GM12874 (cell line): ENCODE measurements around the gene CTIF.

Source experiments
- TF ChIP-seq, protein P1 (sequence below): IDR thresholded peaks from 2 replicates; pipeline ENCODE4 v1.5.1; 2011; ENCODE audit warnings: low read depth, mild to moderate bottlenecking, control low read depth, low read length, moderate library complexity; ENCODE audit not compliant: insufficient read depth

Gene CTIF

DNA sequence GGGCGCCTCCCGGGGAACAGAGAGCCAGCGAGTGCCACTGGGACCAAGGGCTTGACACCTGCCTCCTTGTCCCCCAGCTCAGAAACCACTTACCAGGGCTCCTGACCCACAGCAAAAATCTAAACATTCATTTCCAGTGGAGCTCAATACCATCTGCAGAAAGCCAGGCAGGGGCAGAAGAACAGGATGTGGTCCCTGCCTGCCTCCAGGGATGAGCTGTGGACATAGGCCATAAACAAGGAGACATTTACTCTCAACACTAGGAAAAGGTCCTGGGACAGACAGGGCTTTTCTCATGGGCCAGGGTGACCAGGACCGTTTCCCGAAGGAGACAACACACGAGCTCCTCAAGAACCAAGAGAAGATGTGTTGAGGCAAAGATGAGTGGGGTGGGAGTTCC lies 203.0 kb downstream of the CTIF start:
- TF ChIP-seq, protein P1, sequence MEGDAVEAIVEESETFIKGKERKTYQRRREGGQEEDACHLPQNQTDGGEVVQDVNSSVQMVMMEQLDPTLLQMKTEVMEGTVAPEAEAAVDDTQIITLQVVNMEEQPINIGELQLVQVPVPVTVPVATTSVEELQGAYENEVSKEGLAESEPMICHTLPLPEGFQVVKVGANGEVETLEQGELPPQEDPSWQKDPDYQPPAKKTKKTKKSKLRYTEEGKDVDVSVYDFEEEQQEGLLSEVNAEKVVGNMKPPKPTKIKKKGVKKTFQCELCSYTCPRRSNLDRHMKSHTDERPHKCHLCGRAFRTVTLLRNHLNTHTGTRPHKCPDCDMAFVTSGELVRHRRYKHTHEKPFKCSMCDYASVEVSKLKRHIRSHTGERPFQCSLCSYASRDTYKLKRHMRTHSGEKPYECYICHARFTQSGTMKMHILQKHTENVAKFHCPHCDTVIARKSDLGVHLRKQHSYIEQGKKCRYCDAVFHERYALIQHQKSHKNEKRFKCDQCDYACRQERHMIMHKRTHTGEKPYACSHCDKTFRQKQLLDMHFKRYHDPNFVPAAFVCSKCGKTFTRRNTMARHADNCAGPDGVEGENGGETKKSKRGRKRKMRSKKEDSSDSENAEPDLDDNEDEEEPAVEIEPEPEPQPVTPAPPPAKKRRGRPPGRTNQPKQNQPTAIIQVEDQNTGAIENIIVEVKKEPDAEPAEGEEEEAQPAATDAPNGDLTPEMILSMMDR: no peak

DNA sequence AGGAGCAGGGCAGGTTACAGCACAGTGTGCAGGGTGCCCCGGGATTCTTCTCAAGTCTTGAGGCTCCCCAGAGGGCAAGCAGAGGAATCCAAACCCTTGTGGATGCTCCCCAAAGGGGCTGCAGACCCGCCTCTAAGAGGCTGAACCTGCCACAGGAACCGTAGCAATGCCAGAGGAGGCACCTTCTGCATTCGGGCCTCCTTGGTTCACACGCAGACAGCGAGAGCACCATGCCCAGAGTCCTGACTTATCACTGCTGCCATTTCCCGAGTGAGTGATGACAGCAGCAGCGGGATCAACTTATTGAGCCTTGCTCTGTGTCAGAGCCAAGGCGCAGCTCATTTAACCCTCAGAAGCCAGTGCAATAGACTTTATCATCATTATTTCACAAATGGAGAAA lies 203.5 kb downstream of the CTIF start:
- TF ChIP-seq, protein P1: no peak

DNA sequence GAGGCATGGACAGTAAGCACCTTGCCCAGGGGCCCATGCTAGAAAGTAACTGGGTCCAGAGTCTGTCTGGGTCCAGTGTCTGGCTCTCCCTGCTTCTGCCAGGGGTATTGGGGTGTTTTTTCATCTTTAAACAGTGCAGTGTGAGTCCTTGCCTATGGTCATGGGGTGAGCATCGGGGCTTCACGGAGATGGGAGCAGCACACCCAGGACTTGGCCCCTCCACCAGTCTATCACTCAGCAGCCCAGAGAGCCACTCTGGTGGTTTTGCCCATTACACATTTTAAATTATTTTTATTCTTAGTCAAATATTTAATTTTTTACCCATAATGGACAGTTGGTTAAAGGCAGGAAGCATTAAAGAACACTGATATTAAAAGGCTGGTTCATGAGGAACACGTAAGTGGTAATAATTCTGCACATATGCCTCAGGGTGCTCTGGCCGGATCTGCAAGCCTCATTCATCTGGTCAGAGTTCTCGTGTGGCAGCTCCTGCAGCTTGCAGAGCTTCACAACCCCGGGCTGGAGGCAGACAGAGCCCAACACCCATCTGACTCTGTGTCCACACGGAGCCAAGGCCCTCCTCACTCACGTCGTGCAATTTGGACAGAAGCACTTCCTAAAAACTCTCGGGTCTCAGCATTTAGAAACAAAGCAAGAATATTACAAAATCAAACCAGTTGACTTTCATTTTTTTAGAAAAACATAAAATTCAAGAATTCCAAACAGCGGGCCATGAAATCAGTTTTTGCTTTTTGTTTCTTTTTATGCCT lies 204.1 kb downstream of the CTIF start:
- TF ChIP-seq, protein P1: no peak

DNA sequence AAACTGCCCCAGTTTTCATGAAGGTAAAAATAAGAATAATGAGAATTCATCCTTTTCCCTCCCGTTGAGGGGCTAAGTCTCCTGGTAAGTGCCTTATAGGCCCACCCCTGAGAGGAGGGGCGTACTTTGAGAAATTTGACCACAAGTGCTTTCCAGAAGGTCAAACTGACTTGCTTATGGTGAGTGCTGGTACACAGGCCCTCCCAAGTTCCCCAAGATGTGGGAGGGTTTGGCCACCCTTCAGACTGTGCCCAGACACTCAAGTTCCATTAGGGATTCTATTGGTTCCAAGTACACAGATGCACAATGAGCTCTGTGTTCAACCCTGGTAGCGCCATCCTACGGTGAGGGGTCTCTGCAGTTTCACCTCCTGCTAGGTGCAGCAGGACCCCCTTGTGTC lies 205.1 kb downstream of the CTIF start:
- TF ChIP-seq, protein P1: no peak

DNA sequence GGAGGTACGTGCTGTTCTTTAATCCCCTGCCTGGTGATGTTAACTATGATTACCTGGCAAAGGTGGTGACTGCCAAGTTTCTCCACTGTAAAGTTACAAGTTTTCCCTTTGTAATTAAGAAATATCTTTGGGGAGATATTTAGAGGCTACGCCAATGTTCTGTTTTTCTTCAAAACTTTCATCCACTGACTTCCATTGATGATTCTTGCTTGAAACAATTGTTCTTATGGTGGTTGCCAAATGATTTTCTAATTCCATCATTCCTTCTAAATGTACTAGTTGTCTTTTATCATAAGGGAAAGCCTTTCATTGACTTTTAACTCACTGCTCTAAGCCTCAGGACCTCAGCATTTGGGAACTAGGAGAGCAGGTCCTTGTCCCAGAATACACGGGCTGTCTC lies 206.5 kb downstream of the CTIF start:
- TF ChIP-seq, protein P1: no peak

DNA sequence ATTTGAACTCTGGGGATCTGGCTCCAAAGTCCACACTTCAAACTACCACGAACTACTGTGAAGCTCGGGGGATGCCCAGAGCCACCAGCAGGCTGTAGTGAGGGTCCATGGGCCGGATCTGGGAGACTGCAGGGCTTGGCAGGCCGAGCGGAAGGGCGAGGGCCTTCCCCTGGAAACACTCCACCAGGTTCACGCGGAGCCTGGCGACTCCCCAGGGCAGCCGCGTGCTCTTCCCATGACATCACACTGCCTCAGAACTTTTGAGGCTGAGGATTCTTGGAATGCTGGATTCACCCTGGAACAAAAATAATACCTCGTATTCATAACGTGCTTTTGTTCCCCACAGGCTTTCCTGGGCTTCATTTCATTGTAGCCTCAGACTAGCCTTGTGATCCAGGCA lies 210.9 kb downstream of the CTIF start:
- TF ChIP-seq, protein P1: no peak

DNA sequence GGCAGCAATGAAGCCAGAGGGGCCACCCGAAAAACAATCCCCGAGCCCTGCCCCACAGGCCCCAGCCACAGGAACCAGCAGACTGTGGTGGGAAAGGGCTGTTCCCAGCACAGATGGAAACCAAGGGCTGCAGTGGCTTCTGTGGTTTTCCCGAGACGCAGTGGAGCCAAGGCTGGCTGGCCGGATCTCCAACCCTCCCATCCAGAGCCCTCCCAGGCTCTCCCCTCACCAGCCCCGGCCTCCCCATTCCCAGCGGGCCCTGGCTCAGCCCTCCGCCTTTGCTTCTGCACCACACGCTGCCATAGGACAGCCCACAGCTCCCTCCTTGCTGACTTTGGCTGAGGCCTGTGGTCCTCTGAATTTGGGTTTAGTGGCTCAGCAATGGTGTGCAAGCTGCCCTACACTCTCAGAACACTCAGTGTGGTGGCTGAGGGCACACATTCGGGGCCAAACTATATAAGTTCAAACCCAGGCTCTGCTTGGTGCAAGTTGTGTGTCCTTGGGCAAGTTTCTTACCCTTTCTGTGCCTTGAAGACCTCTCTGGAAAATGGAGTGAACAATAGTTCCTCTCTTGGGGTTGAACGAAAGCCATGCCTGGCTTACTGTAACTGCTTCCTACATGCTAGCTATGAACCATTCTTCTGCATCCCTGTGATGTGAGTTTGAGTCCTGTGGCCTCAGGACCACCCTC lies 211.8 kb downstream of the CTIF start:
- TF ChIP-seq, protein P1: no peak
